ENCODE measurements around the gene SMIM27. TPM values are rescaled to one million over a fixed set of nuclear protein-coding genes. Genes with fewer than 3 reads are reported as not detected.

The SMIM27 gene
- total RNA-seq, 2 donors from 2014 or later, result 5.7 to 6.8 TPM

DNA sequence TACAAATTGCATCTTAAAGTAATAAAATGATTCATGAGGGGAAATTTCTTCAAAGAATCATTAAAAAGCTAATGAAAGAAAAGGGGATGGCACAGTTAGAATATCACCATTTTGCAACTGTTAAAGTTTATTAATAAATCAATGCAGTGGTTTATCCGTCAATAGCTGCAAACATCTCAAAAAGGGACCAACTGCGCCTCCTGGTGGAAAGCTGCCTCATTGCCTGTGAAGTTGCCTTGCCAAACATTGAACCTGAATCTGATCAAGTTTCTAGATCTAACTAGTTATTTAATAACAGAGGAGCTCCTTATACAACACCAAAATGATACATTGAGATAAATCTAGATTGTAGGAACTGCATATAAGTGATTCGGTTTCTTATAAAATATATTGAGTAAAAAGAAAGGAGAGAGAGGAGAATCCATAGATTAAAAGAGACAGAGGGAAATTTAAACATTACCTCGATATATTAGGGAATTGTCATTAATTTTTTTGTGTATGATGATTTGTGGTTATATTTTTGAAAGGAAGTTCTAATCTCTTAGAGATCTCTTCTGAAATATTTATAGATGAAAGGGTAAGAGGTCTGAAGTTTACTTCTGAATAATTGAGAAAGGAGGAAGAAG is 27.7 kb downstream of the SMIM27 start:
- Histone ChIP-seq H3K27me3 (no peaks in the 10 kb centered on the region), H3K4me1 (no peaks in the 10 kb centered on the region), H3K9me3 (no peaks in the 10 kb centered on the region), H3K27ac (no peak overlapping the region), H3K36me3 (no peaks in the 10 kb centered on the region), H3K4me3 (no peak overlapping the region)
- TF ChIP-seq, protein P1, sequence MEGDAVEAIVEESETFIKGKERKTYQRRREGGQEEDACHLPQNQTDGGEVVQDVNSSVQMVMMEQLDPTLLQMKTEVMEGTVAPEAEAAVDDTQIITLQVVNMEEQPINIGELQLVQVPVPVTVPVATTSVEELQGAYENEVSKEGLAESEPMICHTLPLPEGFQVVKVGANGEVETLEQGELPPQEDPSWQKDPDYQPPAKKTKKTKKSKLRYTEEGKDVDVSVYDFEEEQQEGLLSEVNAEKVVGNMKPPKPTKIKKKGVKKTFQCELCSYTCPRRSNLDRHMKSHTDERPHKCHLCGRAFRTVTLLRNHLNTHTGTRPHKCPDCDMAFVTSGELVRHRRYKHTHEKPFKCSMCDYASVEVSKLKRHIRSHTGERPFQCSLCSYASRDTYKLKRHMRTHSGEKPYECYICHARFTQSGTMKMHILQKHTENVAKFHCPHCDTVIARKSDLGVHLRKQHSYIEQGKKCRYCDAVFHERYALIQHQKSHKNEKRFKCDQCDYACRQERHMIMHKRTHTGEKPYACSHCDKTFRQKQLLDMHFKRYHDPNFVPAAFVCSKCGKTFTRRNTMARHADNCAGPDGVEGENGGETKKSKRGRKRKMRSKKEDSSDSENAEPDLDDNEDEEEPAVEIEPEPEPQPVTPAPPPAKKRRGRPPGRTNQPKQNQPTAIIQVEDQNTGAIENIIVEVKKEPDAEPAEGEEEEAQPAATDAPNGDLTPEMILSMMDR (IDR thresholded peaks at IDR 0.05), result peak; percentile 73 to 92
- peak; percentile 68 for DNase-seq (ENCODE audit: low spot score)

DNA sequence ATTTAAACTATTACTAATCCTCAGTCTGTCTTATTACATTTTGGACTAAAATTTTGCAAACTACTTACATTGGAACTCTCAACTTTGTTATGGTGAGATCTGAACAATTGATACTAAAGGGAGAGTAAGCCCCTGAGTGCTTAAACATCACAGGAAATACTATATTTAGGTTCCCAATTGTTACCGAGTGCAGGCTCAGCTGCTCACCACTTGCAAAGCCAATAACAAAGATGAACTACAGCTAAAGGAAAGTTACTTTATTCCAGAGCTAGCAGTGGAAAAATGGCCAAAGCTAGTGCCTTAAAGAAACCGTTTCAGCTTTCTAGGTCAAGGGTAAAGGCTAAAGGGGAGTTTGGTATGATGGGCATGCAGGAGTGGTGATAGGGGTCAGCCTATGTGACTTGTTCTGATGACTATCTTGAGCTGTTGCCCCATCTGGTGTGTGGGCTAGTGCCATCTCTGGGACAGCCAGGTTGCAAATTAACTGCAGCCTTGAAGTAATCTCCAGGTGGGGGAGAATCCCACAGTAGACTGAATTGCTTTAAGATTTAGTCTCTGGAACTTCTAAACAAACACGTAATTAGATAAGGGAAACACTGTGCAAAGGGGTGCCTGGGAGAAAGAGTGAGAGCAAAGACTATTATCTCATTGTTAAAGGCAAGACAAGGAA is 28.6 kb downstream of the SMIM27 start:
- no peaks in the 10 kb centered on the region for H3K4me1 ChIP-seq
- H3K36me3 ChIP-seq, result no peaks in the 10 kb centered on the region
- no peaks in the 10 kb centered on the region for H3K27me3 ChIP-seq
- TF ChIP-seq, protein P1 (IDR thresholded peaks at IDR 0.05), result no peak
- DNase-seq (ENCODE audit: low spot score), result no peak
- no peaks in the 10 kb centered on the region for H3K9me3 ChIP-seq
- no peak overlapping the region for H3K4me3 ChIP-seq
- H3K27ac ChIP-seq, result no peak overlapping the region

DNA sequence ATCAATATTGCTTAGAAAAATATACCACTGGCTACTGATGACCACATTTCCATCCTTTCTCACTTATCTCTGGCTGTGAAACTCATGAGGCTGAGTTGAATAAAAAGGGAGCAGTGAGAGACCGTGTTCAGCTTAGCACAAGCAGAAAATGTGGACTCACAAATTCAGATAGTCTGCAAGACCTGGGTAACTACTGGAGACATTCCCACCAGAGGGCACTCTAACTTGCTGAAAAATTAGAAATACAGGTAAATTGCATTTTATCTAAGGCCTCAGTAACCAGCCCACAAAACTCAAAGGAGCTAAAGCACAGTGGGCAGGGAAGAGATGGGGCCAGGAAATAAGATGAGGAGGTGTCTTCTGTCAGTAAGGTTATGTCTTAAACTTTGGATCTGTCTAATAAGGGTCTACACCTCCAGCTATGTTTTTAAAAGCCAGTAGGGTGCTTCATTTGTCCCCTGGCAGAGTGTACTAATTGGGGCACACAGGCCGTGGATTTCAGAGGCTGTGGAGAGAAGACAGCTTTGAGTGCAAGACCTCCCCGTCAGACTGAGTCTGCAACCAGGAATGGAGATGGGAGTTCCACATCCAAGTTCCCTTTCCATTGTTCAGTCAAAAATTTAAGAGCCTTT is 29.5 kb downstream of the SMIM27 start:
- H3K27me3 ChIP-seq, result no peaks in the 10 kb centered on the region
- no peak for DNase-seq (ENCODE audit: low spot score)
- no peaks in the 10 kb centered on the region for H3K9me3 ChIP-seq
- no peaks in the 10 kb centered on the region for H3K36me3 ChIP-seq
- no peak overlapping the region for H3K27ac ChIP-seq
- TF ChIP-seq, protein P1 (IDR thresholded peaks at IDR 0.05), result peak in 1 of 2 donors; percentile 54
- H3K4me3 ChIP-seq, result no peak overlapping the region
- H3K4me1 ChIP-seq, result no peaks in the 10 kb centered on the region

DNA sequence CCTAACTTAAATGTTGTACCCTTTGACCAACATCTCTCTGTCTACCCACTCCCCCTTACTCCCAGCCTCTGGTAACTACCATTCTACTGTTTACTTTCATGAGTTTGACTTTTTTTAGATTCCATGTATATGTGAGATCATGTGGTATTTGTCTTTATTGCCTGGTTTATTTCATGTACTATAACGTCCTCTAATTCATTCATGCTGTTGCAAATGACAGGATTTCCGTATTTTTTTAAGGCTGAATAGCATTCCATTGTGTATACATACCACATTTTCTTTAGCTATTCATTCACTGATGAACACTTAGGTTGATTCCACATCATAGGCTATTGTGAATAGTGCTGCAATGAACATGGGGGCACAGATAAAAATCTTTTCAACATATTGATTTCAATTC is 32.7 kb downstream of the SMIM27 start:
- H3K4me1 ChIP-seq, result no peaks in the 10 kb centered on the region
- H3K4me3 ChIP-seq, result no peak overlapping the region
- H3K36me3 ChIP-seq, result no peaks in the 10 kb centered on the region
- H3K27ac ChIP-seq, result no peak overlapping the region
- no peaks in the 10 kb centered on the region for H3K9me3 ChIP-seq
- TF ChIP-seq, protein P1 (IDR thresholded peaks at IDR 0.05), result no peak
- no peaks in the 10 kb centered on the region for H3K27me3 ChIP-seq
- no peak for DNase-seq (ENCODE audit: low spot score)

DNA sequence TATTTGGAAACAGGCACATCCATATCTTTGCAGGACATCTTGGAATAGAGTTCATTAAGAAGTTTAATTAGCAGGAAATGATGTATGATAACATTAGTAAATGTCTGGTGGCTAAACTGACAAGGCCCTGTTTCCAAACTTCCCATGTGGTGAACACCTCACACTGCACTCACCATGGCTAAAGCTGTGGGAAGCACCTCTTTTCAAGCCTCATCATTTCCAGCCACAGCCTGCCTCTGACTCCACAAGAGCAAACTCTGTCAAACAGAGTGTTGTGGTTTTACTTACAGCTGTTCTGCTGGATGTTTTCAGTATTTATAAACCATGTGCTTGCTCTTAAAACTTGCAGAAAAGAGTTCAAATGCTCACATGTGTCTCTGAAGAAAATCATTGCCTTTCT is 35.8 kb downstream of the SMIM27 start:
- Histone ChIP-seq H3K9me3 (no peaks in the 10 kb centered on the region), H3K36me3 (no peaks in the 10 kb centered on the region), H3K27me3 (no peaks in the 10 kb centered on the region), H3K4me1 (no peaks in the 10 kb centered on the region), H3K4me3 (no peak overlapping the region), H3K27ac (no peak overlapping the region)
- no peak for DNase-seq (ENCODE audit: low spot score)
- TF ChIP-seq, protein P1 (IDR thresholded peaks at IDR 0.05), result no peak

Data from right atrium auricular region (tissue), 2 donors.